ENCODE measurements around the gene SLC6A4.

GRCh38 chr17:30164531-30164930 lies 71.0 kb downstream of the SLC6A4 start:
- TF ChIP-seq CEBPB (IDR thresholded peaks at IDR 0.05; ENCODE audit: low read depth) (no peak), MAX (IDR thresholded peaks at IDR 0.05) (no peak), JUND (IDR thresholded peaks at IDR 0.05) (no peak)
- TF ChIP-seq, protein P1, sequence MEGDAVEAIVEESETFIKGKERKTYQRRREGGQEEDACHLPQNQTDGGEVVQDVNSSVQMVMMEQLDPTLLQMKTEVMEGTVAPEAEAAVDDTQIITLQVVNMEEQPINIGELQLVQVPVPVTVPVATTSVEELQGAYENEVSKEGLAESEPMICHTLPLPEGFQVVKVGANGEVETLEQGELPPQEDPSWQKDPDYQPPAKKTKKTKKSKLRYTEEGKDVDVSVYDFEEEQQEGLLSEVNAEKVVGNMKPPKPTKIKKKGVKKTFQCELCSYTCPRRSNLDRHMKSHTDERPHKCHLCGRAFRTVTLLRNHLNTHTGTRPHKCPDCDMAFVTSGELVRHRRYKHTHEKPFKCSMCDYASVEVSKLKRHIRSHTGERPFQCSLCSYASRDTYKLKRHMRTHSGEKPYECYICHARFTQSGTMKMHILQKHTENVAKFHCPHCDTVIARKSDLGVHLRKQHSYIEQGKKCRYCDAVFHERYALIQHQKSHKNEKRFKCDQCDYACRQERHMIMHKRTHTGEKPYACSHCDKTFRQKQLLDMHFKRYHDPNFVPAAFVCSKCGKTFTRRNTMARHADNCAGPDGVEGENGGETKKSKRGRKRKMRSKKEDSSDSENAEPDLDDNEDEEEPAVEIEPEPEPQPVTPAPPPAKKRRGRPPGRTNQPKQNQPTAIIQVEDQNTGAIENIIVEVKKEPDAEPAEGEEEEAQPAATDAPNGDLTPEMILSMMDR (IDR thresholded peaks at IDR 0.05 in 2 of 3, conservative IDR thresholded peaks at IDR 0.05 in 1 of 3; ENCODE audit: borderline replicate concordance in 1 of 3, insufficient read depth in 1 of 3, low read depth in 2 of 3, low read length in 2 of 3), result no peak
